HTR-8/SVneo (cell line): ENCODE measurements around the gene COMP.
"Not testable (repeated sequence)": the region's sequence is repeated elsewhere in the genome, so short reads cannot be mapped to it uniquely, and the experiment has no call there.

ENCODE experiments used
- DNase-seq: peaks from one replicate; pipeline ENCODE4 v3.0.0; 2011; ENCODE audit warnings: low spot score, mixed read lengths; ENCODE audit not compliant: insufficient read length
- FAIRE-seq: peaks from 2 replicates; lab custom pipeline; 2011; peaks lifted over from hg19 to GRCh38; lab: Jason Lieb, UNC

COMP gene

GRCh38 chr19:18736415-18737336, 54.4 kb downstream of the COMP start:
- DNase-seq: no peak
- no peak for FAIRE-seq

- FAIRE-seq: no peak
Observed at GRCh38 chr19:18735752-18736151, 55.4 kb downstream of the COMP start.

GRCh38 chr19:18735324-18735723, 55.8 kb downstream of the COMP start:
- FAIRE-seq (no peak), DNase-seq (no peak)

More at GRCh38 chr19:18735752-18736151, 55.4 kb downstream of the COMP start:
- no peak for DNase-seq

- not testable (repeated sequence) for FAIRE-seq, DNase-seq
Observed at GRCh38 chr19:18733762-18734332, 57.3 kb downstream of the COMP start.

- FAIRE-seq (no peak), DNase-seq (no peak)
Observed at GRCh38 chr19:18733196-18733647, 57.9 kb downstream of the COMP start.
